BLaER1 treated with 17β-estradiol and CSF1 and Interleukin-3, amounts not matched to agents 10 nM and 100 nM (cell line): ENCODE measurements around the gene NUP188.

Source experiments
- H3K27ac ChIP-seq, 11 experiments: shearing (Covaris generic); formaldehyde crosslinking; 2 replicates each; pipeline ENCODE4 v1.8.1; 2022
- H3K27me3 ChIP-seq, 11 experiments: shearing (Covaris generic); formaldehyde crosslinking; 2 replicates each; pipeline ENCODE4 v1.8.1; 2022
- H3K36me3 ChIP-seq, 11 experiments: shearing (Covaris generic); formaldehyde crosslinking; 2 replicates each; pipeline ENCODE4 v1.8.1; 2022
- H3K4me1 ChIP-seq, 10 experiments: shearing (Covaris generic); formaldehyde crosslinking; 2 replicates each; pipeline ENCODE4 v1.8.1; 2022
- H3K4me2 ChIP-seq, 11 experiments: shearing (Covaris generic); formaldehyde crosslinking; 2 replicates each; pipeline ENCODE4 v1.8.1; 2022
- H3K4me3 ChIP-seq, 10 experiments: shearing (Covaris generic); formaldehyde crosslinking; 2 replicates each; pipeline ENCODE4 v1.8.1; 2022
- H3K9ac ChIP-seq, 11 experiments: shearing (Covaris generic); formaldehyde crosslinking; 2 replicates each; pipeline ENCODE4 v1.8.1; 2022
- H3K9me3 ChIP-seq, 11 experiments: shearing (Covaris generic); formaldehyde crosslinking; replicated peaks in 1 of 11; 2 replicates each; pipeline ENCODE4 v1.8.1; 2022
- H4K20me1 ChIP-seq, 11 experiments: shearing (Covaris generic); formaldehyde crosslinking; 2 replicates each; pipeline ENCODE4 v1.8.1; 2022
- Cebpa-rat ChIP-seq, 11 experiments: shearing (Covaris generic); IDR thresholded peaks; 2 replicates each; pipeline ENCODE4 v1.8.1; 2022

NUP188 gene

DNA sequence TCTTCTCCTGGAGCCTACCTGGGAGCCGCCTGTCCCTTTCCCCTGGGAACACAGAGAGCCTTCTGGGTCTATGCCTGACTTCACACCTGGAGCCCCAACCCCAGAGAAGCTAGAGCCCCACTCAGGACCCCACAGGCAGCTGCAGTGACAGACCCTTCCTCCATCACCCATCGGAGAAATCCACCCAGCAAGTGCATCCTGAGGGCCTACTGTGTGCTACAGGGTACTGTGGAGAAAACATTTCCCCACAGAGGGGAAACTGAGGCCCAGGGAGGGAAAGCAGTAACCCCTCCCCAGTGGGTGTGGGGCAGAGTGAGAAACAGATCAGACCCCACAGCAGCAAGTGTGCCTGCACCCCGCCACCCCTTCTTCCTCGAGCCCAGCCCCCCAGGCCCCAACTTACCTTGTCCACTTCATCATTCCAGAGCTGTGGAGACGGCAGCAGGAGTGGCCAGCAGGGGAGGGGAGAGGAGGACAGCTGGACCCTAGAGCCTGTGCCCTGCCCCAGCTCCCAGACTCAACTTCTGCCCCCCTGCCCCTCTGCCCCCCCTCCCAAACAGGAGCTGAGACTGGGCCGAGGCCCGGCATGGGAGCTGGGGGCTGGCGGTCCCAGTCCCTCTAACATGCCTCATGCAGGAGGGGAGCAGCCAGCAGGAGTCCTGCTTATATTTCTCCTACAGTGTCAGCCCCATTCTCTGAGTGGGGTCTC is 62.9 kb downstream of the NUP188 start:
- no peaks in the 10 kb centered on the region for H3K9me3 ChIP-seq
- TF ChIP-seq Cebpa-rat (IDR thresholded peaks at IDR 0.05), result no peak
- no peak overlapping the region for H3K27ac ChIP-seq
- no peak overlapping the region; a peak in 1 of 22 replicates for H3K9ac ChIP-seq
- peaks cover 6 to 42% (median 31%) of the 10 kb centered on the region in 10 experiments; a peak in 18 of 20 replicates for H3K4me1 ChIP-seq
- no peak overlapping the region for H3K4me3 ChIP-seq
- peaks cover 3 to 80% (median 25%) of the 10 kb centered on the region in 11 experiments; a peak in 18 of 22 replicates for H4K20me1 ChIP-seq
- peaks cover 61 to 97% (median 86%) of the 10 kb centered on the region in 11 experiments for H3K36me3 ChIP-seq
- H3K4me2 ChIP-seq, result no peak overlapping the region
- H3K27me3 ChIP-seq, result no peaks in the 10 kb centered on the region

DNA sequence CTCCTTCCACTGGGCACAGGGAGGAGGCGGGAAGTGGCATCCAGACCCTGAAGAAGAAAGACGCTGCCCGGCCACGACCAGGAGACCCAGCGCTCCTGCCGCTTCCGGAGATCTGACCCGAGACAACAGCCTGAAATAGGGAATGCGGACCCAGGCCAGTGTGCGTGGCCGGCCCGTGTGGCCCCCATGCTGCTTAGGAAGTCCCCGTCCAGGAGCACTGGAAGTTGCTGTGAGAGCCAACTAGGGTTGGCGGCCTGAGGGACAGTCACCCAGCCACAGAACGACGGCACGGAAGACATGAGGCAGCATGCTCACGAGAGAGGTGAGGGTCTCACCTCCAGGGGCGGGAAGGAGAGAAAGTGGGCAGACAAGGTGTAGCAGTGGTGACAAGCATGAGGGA is 63.7 kb downstream of the NUP188 start:
- Histone ChIP-seq H3K9me3 (no peaks in the 10 kb centered on the region), H3K9ac (peak overlapping the region in 8 of 11 experiments; percentile 15 to 63 (median 42); a peak in 7 of 22 replicates), H3K36me3 (peaks cover 59 to 96% (median 84%) of the 10 kb centered on the region in 11 experiments), H3K27ac (peak overlapping the region in 2 of 11 experiments; percentile 28 to 50; a peak in 3 of 22 replicates), H3K27me3 (no peaks in the 10 kb centered on the region), H3K4me1 (peaks cover 6 to 42% (median 31%) of the 10 kb centered on the region in 10 experiments; a peak in 18 of 20 replicates), H3K4me2 (peak overlapping the region in 6 of 11 experiments; percentile 7 to 49 (median 36); a peak in 7 of 22 replicates), H3K4me3 (no peak overlapping the region), H4K20me1 (peaks cover 3 to 73% (median 18%) of the 10 kb centered on the region in 11 experiments; a peak in 18 of 22 replicates)
- no peak for TF ChIP-seq Cebpa-rat (IDR thresholded peaks at IDR 0.05)

- Histone ChIP-seq H3K9ac (peak overlapping the region in 9 of 11 experiments; percentile 15 to 63 (median 46); a peak in 9 of 22 replicates), H3K4me2 (peak overlapping the region in 7 of 11 experiments; percentile 7 to 49 (median 37); a peak in 10 of 22 replicates), H3K4me1 (peaks cover 6 to 42% (median 30%) of the 10 kb centered on the region in 10 experiments; a peak in 18 of 20 replicates), H3K9me3 (no peaks in the 10 kb centered on the region), H4K20me1 (peaks cover 0 to 67% (median 14%) of the 10 kb centered on the region in 11 experiments; a peak in 13 of 22 replicates), H3K27me3 (no peaks in the 10 kb centered on the region), H3K36me3 (peaks cover 55 to 93% (median 80%) of the 10 kb centered on the region in 11 experiments), H3K4me3 (no peak overlapping the region), H3K27ac (peak overlapping the region in 3 of 11 experiments; percentile 28 to 50 (median 44); a peak in 4 of 22 replicates)
- no peak for TF ChIP-seq Cebpa-rat (IDR thresholded peaks at IDR 0.05)
Measured at GRCh38 chr9:129011761-129012181, 64.3 kb downstream of the NUP188 start.

DNA sequence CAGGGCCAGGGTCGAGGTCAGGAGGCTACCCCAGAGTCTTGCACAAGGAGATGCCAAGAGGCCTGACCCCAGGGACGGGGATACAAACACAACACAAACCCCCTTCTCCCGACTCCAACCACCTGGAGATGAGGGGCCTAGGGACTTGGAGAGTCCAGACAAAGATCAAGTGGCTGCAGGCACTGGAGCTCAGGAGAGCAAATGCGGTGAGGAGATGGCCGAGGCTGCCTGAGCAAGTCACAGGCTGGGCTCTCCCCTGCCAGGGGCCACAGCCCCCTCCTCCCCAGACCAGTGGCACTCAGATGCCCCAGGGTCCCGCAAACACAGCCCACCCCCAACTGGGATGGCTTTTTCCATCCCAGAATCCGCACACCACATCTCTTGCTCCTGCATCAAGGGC is 64.8 kb downstream of the NUP188 start:
- H3K4me3 ChIP-seq, result no peak overlapping the region
- no peak overlapping the region for H3K9ac ChIP-seq
- H3K4me1 ChIP-seq, result peaks cover 6 to 38% (median 26%) of the 10 kb centered on the region in 10 experiments; a peak in 18 of 20 replicates
- no peaks in the 10 kb centered on the region for H3K9me3 ChIP-seq
- no peaks in the 10 kb centered on the region for H3K27me3 ChIP-seq
- peaks cover 50 to 95% (median 75%) of the 10 kb centered on the region in 11 experiments for H3K36me3 ChIP-seq
- no peak overlapping the region for H3K27ac ChIP-seq
- no peak overlapping the region for H3K4me2 ChIP-seq
- peaks cover 0 to 62% (median 14%) of the 10 kb centered on the region in 11 experiments; a peak in 13 of 22 replicates for H4K20me1 ChIP-seq
- TF ChIP-seq Cebpa-rat (IDR thresholded peaks at IDR 0.05), result no peak

GRCh38 chr9:129012893-129013448 is 65.5 kb downstream of the NUP188 start:
- Histone ChIP-seq H3K9ac (no peak overlapping the region), H3K36me3 (peaks cover 43 to 95% (median 69%) of the 10 kb centered on the region in 11 experiments), H3K27me3 (no peaks in the 10 kb centered on the region), H4K20me1 (peaks cover 0 to 56% (median 8%) of the 10 kb centered on the region in 11 experiments; a peak in 13 of 22 replicates), H3K9me3 (no peaks in the 10 kb centered on the region), H3K4me1 (peaks cover 6 to 32% (median 21%) of the 10 kb centered on the region in 10 experiments; a peak in 18 of 20 replicates), H3K4me2 (no peak overlapping the region), H3K4me3 (no peak overlapping the region), H3K27ac (no peak overlapping the region)
- no peak for TF ChIP-seq Cebpa-rat (IDR thresholded peaks at IDR 0.05)

GRCh38 chr9:129013674-129014073 is 66.2 kb downstream of the NUP188 start:
- Histone ChIP-seq H3K4me3 (no peak overlapping the region), H3K4me2 (no peak overlapping the region), H3K27ac (no peak overlapping the region), H3K27me3 (no peaks in the 10 kb centered on the region), H3K4me1 (peaks cover 6 to 25% (median 14%) of the 10 kb centered on the region in 10 experiments; a peak in 17 of 20 replicates), H3K36me3 (peaks cover 37 to 95% (median 66%) of the 10 kb centered on the region in 11 experiments), H3K9me3 (no peaks in the 10 kb centered on the region), H4K20me1 (peaks cover 0 to 49% (median 1%) of the 10 kb centered on the region in 11 experiments; a peak in 6 of 22 replicates), H3K9ac (0 out of 22 replicates have a peak overlapping the region, but pooled peaks of 1 of the 11 experiments have one; percentile 5)
- no peak for TF ChIP-seq Cebpa-rat (IDR thresholded peaks at IDR 0.05)

DNA sequence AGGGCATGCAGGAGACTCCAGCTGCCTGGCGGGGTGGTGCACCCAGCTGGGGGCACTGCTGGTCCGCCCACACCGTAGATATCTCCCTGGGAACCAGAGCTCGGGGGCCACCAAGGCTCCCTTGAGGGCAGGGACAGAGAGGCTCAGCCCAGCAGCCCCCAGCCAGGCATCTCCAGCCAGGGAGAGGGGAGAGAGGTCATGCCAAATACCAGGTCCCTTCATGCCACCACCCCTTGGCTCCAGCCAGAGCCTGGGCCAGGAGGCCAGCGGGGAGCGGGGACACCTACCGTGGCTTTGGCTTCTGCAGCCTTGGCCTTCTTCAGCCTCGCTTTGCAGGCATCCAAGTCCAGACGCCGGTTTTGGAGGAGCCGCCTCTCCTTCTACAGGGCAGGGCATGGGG is 66.6 kb downstream of the NUP188 start:
- H4K20me1 ChIP-seq, result peaks cover 0 to 44% (median 0%) of the 10 kb centered on the region in 11 experiments; a peak in 5 of 22 replicates
- H3K9me3 ChIP-seq, result no peaks in the 10 kb centered on the region
- H3K4me2 ChIP-seq, result peak overlapping the region in 2 of 11 experiments; percentile 23 to 28; a peak in 2 of 22 replicates
- H3K9ac ChIP-seq, result 0 out of 22 replicates have a peak overlapping the region, but pooled peaks of 2 of the 11 experiments have one; percentile 5 to 6
- peaks cover 6 to 23% (median 12%) of the 10 kb centered on the region in 10 experiments; a peak in 16 of 20 replicates for H3K4me1 ChIP-seq
- no peak overlapping the region for H3K4me3 ChIP-seq
- H3K36me3 ChIP-seq, result peaks cover 37 to 95% (median 62%) of the 10 kb centered on the region in 11 experiments
- H3K27me3 ChIP-seq, result no peaks in the 10 kb centered on the region
- no peak for TF ChIP-seq Cebpa-rat (IDR thresholded peaks at IDR 0.05)
- no peak overlapping the region for H3K27ac ChIP-seq

GRCh38 chr9:129014608-129015007 is 67.1 kb downstream of the NUP188 start:
- H4K20me1 ChIP-seq, result peaks cover 0 to 39% (median 0%) of the 10 kb centered on the region in 11 experiments; a peak in 5 of 22 replicates

More at GRCh38 chr9:129014608-129015007, 67.1 kb downstream of the NUP188 start:
- Histone ChIP-seq H3K9me3 (no peaks in the 10 kb centered on the region), H3K4me3 (no peak overlapping the region), H3K9ac (0 out of 22 replicates have a peak overlapping the region, but pooled peaks of 1 of the 11 experiments have one; percentile 6), H3K36me3 (peaks cover 37 to 95% (median 62%) of the 10 kb centered on the region in 11 experiments), H3K4me2 (peak overlapping the region in 2 of 11 experiments; percentile 23 to 28; a peak in 2 of 22 replicates), H3K27me3 (no peaks in the 10 kb centered on the region), H3K27ac (no peak overlapping the region), H3K4me1 (peaks cover 6 to 23% (median 12%) of the 10 kb centered on the region in 10 experiments; a peak in 16 of 20 replicates)
- TF ChIP-seq Cebpa-rat (IDR thresholded peaks at IDR 0.05), result no peak
